Caco-2 (cell line): ENCODE data around the gene SCLT1. TPM values are rescaled to one million over a fixed set of nuclear protein-coding genes. Genes with fewer than 3 reads are reported as not detected.
A peak's percentile ranks its signal among the peaks of the same experiment; 100 is the strongest.

Experiments
- BruUV-seq: library from RNA; stranded (reverse); fragments of 400-500 nt; replicated peaks from 2 replicates; lab custom pipeline; 2021; lab: Mats Ljungman, UMichigan
- CTCF ChIA-PET: fragments of 300-600 bp; sonication (Branson Sonifier 250); formaldehyde crosslinking; loops from one replicate; lab custom pipeline; 2022; ENCODE audit warnings: antibody characterized with exemption; lab: Charles Lee
- POLR2A ChIA-PET: fragments of 300-600 bp; sonication (Branson Sonifier 250); formaldehyde crosslinking; loops from one replicate; lab custom pipeline; 2022; ENCODE audit warnings: antibody characterized with exemption; lab: Charles Lee
- DNase-seq, 2 experiments: peaks; one replicate each; pipeline versions ENCODE4 v3.0.0 to v3.0.0-alpha.2; 2020 to 2022
- H3K27me3 ChIP-seq: replicated peaks from 2 replicates; pipeline ENCODE4 v1.6.0; 2011; ENCODE audit warnings: low read length; ENCODE audit not compliant: control insufficient read depth, insufficient read depth
- H3K36me3 ChIP-seq: 2 replicates; pipeline ENCODE4 v1.5.1; 2011; ENCODE audit warnings: low read length; ENCODE audit not compliant: control insufficient read depth, insufficient read depth
- H3K4me1 ChIP-seq: fragments of 250-450 bp; sonication (Bioruptor Pico); 2 replicates; pipeline ENCODE4 v1.5.1; 2020; ENCODE audit warnings: mild to moderate bottlenecking
- H3K4me3 ChIP-seq: 2 replicates; pipeline ENCODE4 v1.5.1; 2011; ENCODE audit warnings: low read depth, mild to moderate bottlenecking, control low read depth, low read length
- H3K9me3 ChIP-seq: fragments of 250-450 bp; sonication (Bioruptor Pico); 2 replicates; pipeline ENCODE4 v1.5.1; 2020; ENCODE audit warnings: mild to moderate bottlenecking, moderate library complexity
- H3K27ac Mint-ChIP-seq: one replicate; pipeline ENCODE4 v1.8.0; 2022; ENCODE audit warnings: mixed read lengths; ENCODE audit not compliant: unreplicated experiment
- H3K27me3 Mint-ChIP-seq: one replicate; pipeline ENCODE4 v1.8.0; 2022; ENCODE audit warnings: mixed read lengths; ENCODE audit not compliant: insufficient read depth, unreplicated experiment
- H3K36me3 Mint-ChIP-seq: one replicate; pipeline ENCODE4 v1.8.0; 2022; ENCODE audit warnings: mild to moderate bottlenecking, mixed read lengths; ENCODE audit not compliant: insufficient read depth, unreplicated experiment
- H3K4me1 Mint-ChIP-seq: one replicate; pipeline ENCODE4 v1.8.0; 2022; ENCODE audit warnings: low read depth, mixed read lengths; ENCODE audit not compliant: unreplicated experiment
- H3K4me3 Mint-ChIP-seq: one replicate; pipeline ENCODE4 v1.8.0; 2022; ENCODE audit warnings: mild to moderate bottlenecking, moderate library complexity, mixed read lengths; ENCODE audit not compliant: unreplicated experiment
- H3K9me3 Mint-ChIP-seq: one replicate; pipeline ENCODE4 v1.8.0; 2022; ENCODE audit warnings: mixed read lengths; ENCODE audit not compliant: unreplicated experiment
- intact Hi-C: fragments of 100-400 bp; cut with micrococcal nuclease; formaldehyde crosslinking; loops from one replicate; pipeline ENCODE4 v1.10.0; 2022; ENCODE audit not compliant: unreplicated experiment
- total RNA-seq: library from RNA; stranded (reverse); gene quantifications from 2 replicates; pipeline ENCODE4 v1.2.3, GENCODE V29; 2022
- TF ChIP-seq, protein P1 (sequence below), 2 experiments: fragments of 200-600 bp in 1 of 2; IDR thresholded peaks; 1 replicate in 1 of 2; 2 replicates in 1 of 2; pipeline versions ENCODE4 v1.5.1 to v1.8.0; 2011 to 2022; ENCODE audit warnings: antibody characterized with exemption in 1 of 2, control low read depth in 1 of 2, inconsistent platforms in 1 of 2, low read depth in 1 of 2, low read length in 1 of 2, mild to moderate bottlenecking in 1 of 2, moderate library complexity in 1 of 2; ENCODE audit not compliant: insufficient read depth in 1 of 2, severe bottlenecking in 1 of 2, unreplicated experiment in 1 of 2

Gene SCLT1
- total RNA-seq, 1 experiment from 2014 or later, result 9.3 TPM

DNA sequence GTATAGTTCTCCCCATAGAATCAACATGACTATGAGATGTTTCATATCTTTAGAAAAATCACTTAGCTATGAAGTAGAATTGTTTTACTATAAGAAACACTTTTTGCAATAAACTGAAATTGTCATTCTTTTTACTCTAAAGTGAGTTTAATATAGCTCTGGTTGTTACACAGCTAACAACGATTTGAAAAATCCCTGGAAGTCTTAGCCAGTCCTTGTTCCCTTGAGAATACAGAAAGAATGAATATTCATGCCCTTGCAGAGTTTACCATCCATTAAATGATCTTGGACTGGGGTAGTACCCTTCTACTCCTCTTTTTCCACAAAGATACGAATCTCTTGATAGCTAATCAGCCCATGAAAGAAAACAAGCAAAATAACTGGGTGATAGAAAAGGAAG is 142.0 kb downstream of the SCLT1 start:
- Mint-ChIP-seq H3K4me3 (no peak overlapping the region), H3K4me1 (peaks cover 11% of the 10 kb centered on the region), H3K36me3 (peaks cover 4% of the 10 kb centered on the region), H3K27ac (no peak overlapping the region), H3K27me3 (no peaks in the 10 kb centered on the region), H3K9me3 (no peaks in the 10 kb centered on the region)
- Histone ChIP-seq H3K4me1 (no peaks in the 10 kb centered on the region), H3K9me3 (no peaks in the 10 kb centered on the region), H3K4me3 (no peak overlapping the region), H3K27me3 (no peaks in the 10 kb centered on the region), H3K36me3 (no peaks in the 10 kb centered on the region)
- intact Hi-C loops, result no loop called here
- CTCF ChIA-PET, result no interaction called here
- DNase-seq, result no peak
- no TSS peak for BruUV-seq
- TF ChIP-seq, protein P1, sequence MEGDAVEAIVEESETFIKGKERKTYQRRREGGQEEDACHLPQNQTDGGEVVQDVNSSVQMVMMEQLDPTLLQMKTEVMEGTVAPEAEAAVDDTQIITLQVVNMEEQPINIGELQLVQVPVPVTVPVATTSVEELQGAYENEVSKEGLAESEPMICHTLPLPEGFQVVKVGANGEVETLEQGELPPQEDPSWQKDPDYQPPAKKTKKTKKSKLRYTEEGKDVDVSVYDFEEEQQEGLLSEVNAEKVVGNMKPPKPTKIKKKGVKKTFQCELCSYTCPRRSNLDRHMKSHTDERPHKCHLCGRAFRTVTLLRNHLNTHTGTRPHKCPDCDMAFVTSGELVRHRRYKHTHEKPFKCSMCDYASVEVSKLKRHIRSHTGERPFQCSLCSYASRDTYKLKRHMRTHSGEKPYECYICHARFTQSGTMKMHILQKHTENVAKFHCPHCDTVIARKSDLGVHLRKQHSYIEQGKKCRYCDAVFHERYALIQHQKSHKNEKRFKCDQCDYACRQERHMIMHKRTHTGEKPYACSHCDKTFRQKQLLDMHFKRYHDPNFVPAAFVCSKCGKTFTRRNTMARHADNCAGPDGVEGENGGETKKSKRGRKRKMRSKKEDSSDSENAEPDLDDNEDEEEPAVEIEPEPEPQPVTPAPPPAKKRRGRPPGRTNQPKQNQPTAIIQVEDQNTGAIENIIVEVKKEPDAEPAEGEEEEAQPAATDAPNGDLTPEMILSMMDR (IDR thresholded peaks at IDR 0.05; ENCODE audit: insufficient read depth in 1 of 2, low read depth in 1 of 2, low read length in 1 of 2, severe bottlenecking in 1 of 2, unreplicated experiment in 1 of 2), result no peak
- POLR2A ChIA-PET, result no interaction called here

DNA sequence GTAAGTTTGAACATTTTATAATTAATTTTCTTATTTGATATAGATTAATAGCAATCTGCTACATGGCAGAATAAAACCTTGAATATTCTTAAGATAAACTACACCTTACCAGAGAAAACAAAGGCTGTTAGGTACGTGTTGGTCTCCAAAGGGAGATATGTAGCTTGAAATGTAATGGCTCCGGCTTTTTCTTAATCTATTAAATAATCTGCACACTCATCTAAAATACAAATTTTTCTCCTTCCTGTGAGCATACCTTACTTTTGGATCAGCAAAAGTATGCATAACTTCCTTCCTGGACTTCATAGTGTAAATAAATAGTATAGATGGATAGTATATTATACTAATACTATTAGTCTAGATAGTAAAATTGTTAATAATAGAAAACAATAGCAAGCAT is 142.5 kb downstream of the SCLT1 start:
- no peaks in the 10 kb centered on the region for H3K27me3 Mint-ChIP-seq
- intact Hi-C loops, result no loop called here

GRCh38 chr4:128946916-128947315 is 146.4 kb downstream of the SCLT1 start:
- H3K27me3 Mint-ChIP-seq, result no peaks in the 10 kb centered on the region
- H3K27ac Mint-ChIP-seq, result peak overlapping the region; percentile 37
- H3K9me3 Mint-ChIP-seq, result no peaks in the 10 kb centered on the region
- Histone ChIP-seq H3K4me1 (no peaks in the 10 kb centered on the region), H3K4me3 (no peak overlapping the region), H3K36me3 (no peaks in the 10 kb centered on the region), H3K27me3 (no peaks in the 10 kb centered on the region), H3K9me3 (no peaks in the 10 kb centered on the region)
- BruUV-seq, result no TSS peak
- H3K4me3 Mint-ChIP-seq, result no peak overlapping the region
- TF ChIP-seq, protein P1 (IDR thresholded peaks at IDR 0.05; ENCODE audit: insufficient read depth in 1 of 2, low read depth in 1 of 2, low read length in 1 of 2, severe bottlenecking in 1 of 2, unreplicated experiment in 1 of 2), result no peak
- H3K4me1 Mint-ChIP-seq, result peaks cover 11% of the 10 kb centered on the region
- H3K36me3 Mint-ChIP-seq, result peaks cover 4% of the 10 kb centered on the region
- CTCF ChIA-PET, result no interaction called here
- peak in 1 of 2 experiments; percentile 1 for DNase-seq
- POLR2A ChIA-PET, result no interaction called here
- intact Hi-C loops, result no loop called here

More for the DNA sequence above, 142.5 kb downstream of the SCLT1 start:
- ChIA-PET POLR2A (no interaction called here), CTCF (no interaction called here)
- TF ChIP-seq, protein P1 (IDR thresholded peaks at IDR 0.05; ENCODE audit: insufficient read depth in 1 of 2, low read depth in 1 of 2, low read length in 1 of 2, severe bottlenecking in 1 of 2, unreplicated experiment in 1 of 2), result no peak
- Mint-ChIP-seq H3K36me3 (peaks cover 4% of the 10 kb centered on the region), H3K4me1 (peaks cover 11% of the 10 kb centered on the region), H3K9me3 (no peaks in the 10 kb centered on the region), H3K4me3 (no peak overlapping the region), H3K27ac (no peak overlapping the region)
- Histone ChIP-seq H3K27me3 (no peaks in the 10 kb centered on the region), H3K36me3 (no peaks in the 10 kb centered on the region), H3K4me3 (no peak overlapping the region), H3K9me3 (no peaks in the 10 kb centered on the region), H3K4me1 (no peaks in the 10 kb centered on the region)
- no peak for DNase-seq
- BruUV-seq, result no TSS peak
